ENCODE results near the gene ZDHHC11. TPM values are rescaled to one million over a fixed set of nuclear protein-coding genes. Genes with fewer than 3 reads are reported as not detected.
"Not testable (repeated sequence)": the region's sequence is repeated elsewhere in the genome, so short reads cannot be mapped to it uniquely, and the experiment has no call there.

ZDHHC11 gene
- total and polyA plus RNA-seq, 2 of the 4 experiments (the other 2 are of a cell fraction), result 0.36 to 1.6 TPM

DNA sequence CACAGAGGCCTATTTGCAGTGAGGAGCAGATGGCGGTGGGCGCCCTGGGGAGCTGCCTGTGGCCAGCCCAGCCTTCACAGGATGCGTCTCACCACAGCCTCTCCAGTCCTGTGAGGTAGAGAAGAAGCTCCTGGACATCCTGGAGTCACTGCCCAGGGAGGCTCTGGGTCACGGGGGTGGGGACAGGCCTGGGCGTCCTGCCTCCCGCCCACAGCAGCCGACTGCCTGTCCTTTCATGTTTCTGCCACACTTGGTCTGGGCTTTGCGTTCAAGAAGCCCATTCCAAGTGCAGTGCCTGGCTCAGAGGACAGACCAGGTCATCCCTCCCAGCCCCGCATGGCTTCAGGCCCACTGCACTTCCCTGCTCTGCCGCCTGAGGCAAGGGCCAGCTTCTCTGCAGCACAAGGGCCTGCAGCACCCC is 12.3 kb downstream of the ZDHHC11 start:
- H3K4me2 ChIP-seq (ENCODE audit: low read depth, low read length); H2BK120ac ChIP-seq (ENCODE audit: low read depth, low read length); CTCF ChIA-PET; H3K79me1 ChIP-seq (ENCODE audit: low read depth in 1 of 2, low read length in 2 of 2); H2BK5ac ChIP-seq (ENCODE audit: low read depth, low read length, poor library complexity, severe bottlenecking); H4K8ac ChIP-seq (ENCODE audit: low read depth in 2 of 2, low read length in 2 of 2); H3K36me3 ChIP-seq (ENCODE audit: control insufficient read depth, insufficient read depth, low read length); dilution Hi-C loops (cut with HindIII; ENCODE audit: low sequenced_read_pairs, unreplicated experiment); H4K91ac ChIP-seq (ENCODE audit: insufficient read depth, low read depth, low read length); in situ Hi-C loops (cut with MboI; ENCODE audit: low sequenced_read_pairs); H3K9ac ChIP-seq (ENCODE audit: low read depth, low read length); H3K9me3 ChIP-seq (ENCODE audit: control insufficient read depth, insufficient read depth, low read length); H3K56ac ChIP-seq (ENCODE audit: extremely low read depth, insufficient read depth, low read length); H2BK15ac ChIP-seq (ENCODE audit: low read depth, low read length); intact Hi-C loops (cut with micrococcal nuclease); POLR2A ChIA-PET (ENCODE audit: unreplicated experiment); H3K27ac ChIP-seq (ENCODE audit: insufficient read depth, low read length); H3K4me1 ChIP-seq (ENCODE audit: control insufficient read depth, insufficient read depth, low read length); BruUV-seq (replicated peaks); H3K23ac ChIP-seq (ENCODE audit: low read depth, low read length); H3K27me3 ChIP-seq (ENCODE audit: control insufficient read depth, insufficient read depth, low read length); DNase-seq; H3K18ac ChIP-seq (ENCODE audit: low read depth, low read length); H3K4ac ChIP-seq (ENCODE audit: low read depth, low read length); H4K5ac ChIP-seq (ENCODE audit: low read depth, low read length); ATAC-seq (ENCODE audit: low read depth); H3K9me1 ChIP-seq (ENCODE audit: insufficient read depth, low read length); H4K20me1 ChIP-seq (ENCODE audit: insufficient read depth, low read length); H3K14ac ChIP-seq (replicated peaks; ENCODE audit: low read depth, low read length); H2AFZ ChIP-seq (replicated peaks; ENCODE audit: low read length, poor library complexity); H2BK20ac ChIP-seq (ENCODE audit: low read depth, low read length); H2AK5ac ChIP-seq (ENCODE audit: low read depth, low read length); H2AK9ac ChIP-seq (replicated peaks; ENCODE audit: low read depth, low read length, poor library complexity); H3K4me3 ChIP-seq (ENCODE audit: insufficient read depth, low read depth, low read length): not testable (repeated sequence)
- WGBS, 2 experiments (ENCODE audit: extremely low coverage in 2 of 2, insufficient read length in 1 of 2), result 63% methylated on average over 2 of the region's 10 CpGs; no CpG with 5 or more reads in 1 of the 2 experiments

DNA sequence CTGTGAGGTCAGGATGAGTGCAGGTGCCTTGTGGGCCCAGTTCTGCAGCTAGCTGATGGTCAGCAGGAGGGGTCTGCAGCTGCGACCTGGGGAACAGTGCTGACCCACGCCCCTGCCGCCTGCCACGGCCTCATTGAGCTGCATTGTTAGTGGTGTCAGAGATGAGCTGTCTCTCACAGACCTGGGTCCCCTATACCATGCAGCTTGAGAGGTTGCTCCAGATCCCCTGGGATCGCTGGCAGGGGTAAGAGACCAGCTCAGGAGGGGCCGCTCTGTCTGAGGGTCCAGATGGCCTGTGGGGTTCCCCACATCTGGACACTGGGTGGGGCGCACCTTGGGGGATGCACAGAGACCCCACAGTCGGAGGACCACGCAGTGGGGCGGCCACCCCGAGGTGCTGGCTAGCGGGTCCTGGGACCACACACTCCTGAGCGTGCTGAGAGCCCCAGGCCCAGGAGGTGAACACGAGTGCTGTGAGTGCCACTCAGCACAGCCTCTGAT is 13.1 kb downstream of the ZDHHC11 start:
- CTCF ChIA-PET; H4K8ac ChIP-seq (ENCODE audit: low read depth in 2 of 2, low read length in 2 of 2); H2BK120ac ChIP-seq (ENCODE audit: low read depth, low read length); H3K4me1 ChIP-seq (ENCODE audit: control insufficient read depth, insufficient read depth, low read length); in situ Hi-C loops (cut with MboI; ENCODE audit: low sequenced_read_pairs); H2BK20ac ChIP-seq (ENCODE audit: low read depth, low read length); H4K5ac ChIP-seq (ENCODE audit: low read depth, low read length); H3K14ac ChIP-seq (replicated peaks; ENCODE audit: low read depth, low read length); H3K36me3 ChIP-seq (ENCODE audit: control insufficient read depth, insufficient read depth, low read length); ATAC-seq (ENCODE audit: low read depth); BruUV-seq (replicated peaks); H3K79me1 ChIP-seq (ENCODE audit: low read depth in 1 of 2, low read length in 2 of 2); H3K18ac ChIP-seq (ENCODE audit: low read depth, low read length); DNase-seq; H3K23ac ChIP-seq (ENCODE audit: low read depth, low read length); H4K20me1 ChIP-seq (ENCODE audit: insufficient read depth, low read length); H2BK15ac ChIP-seq (ENCODE audit: low read depth, low read length); H2AK5ac ChIP-seq (ENCODE audit: low read depth, low read length); H3K9ac ChIP-seq (ENCODE audit: low read depth, low read length); POLR2A ChIA-PET (ENCODE audit: unreplicated experiment); H3K56ac ChIP-seq (ENCODE audit: extremely low read depth, insufficient read depth, low read length); H3K4ac ChIP-seq (ENCODE audit: low read depth, low read length); H4K91ac ChIP-seq (ENCODE audit: insufficient read depth, low read depth, low read length); H3K27me3 ChIP-seq (ENCODE audit: control insufficient read depth, insufficient read depth, low read length); H3K9me3 ChIP-seq (ENCODE audit: control insufficient read depth, insufficient read depth, low read length); H2BK5ac ChIP-seq (ENCODE audit: low read depth, low read length, poor library complexity, severe bottlenecking); H3K4me3 ChIP-seq (ENCODE audit: insufficient read depth, low read depth, low read length); H3K9me1 ChIP-seq (ENCODE audit: insufficient read depth, low read length); H2AK9ac ChIP-seq (replicated peaks; ENCODE audit: low read depth, low read length, poor library complexity); intact Hi-C loops (cut with micrococcal nuclease); H2AFZ ChIP-seq (replicated peaks; ENCODE audit: low read length, poor library complexity); dilution Hi-C loops (cut with HindIII; ENCODE audit: low sequenced_read_pairs, unreplicated experiment); H3K4me2 ChIP-seq (ENCODE audit: low read depth, low read length); H3K27ac ChIP-seq (ENCODE audit: insufficient read depth, low read length): not testable (repeated sequence)
- 56% methylated on average over 5 of the region's 14 CpGs; no CpG with 5 or more reads in 1 of the 2 experiments for WGBS, 2 experiments (ENCODE audit: extremely low coverage in 2 of 2, insufficient read length in 1 of 2)
